ENCODE measurements around the gene USP49.
A peak's percentile ranks its signal among the peaks of the same experiment; 100 is the strongest.

USP49 gene

GRCh38 chr6:41801380-41801779, 93.8 kb downstream of the USP49 start:
- no peak overlapping the region for H3K4me3 ChIP-seq (ENCODE audit: low read depth, low read length)
- H3K27ac ChIP-seq (ENCODE audit: extremely low read depth, low read depth, low read length) = no peak overlapping the region
- H3K9me3 ChIP-seq (ENCODE audit: control insufficient read depth, insufficient read depth, low read depth, low read length) = no peaks in the 10 kb centered on the region
- H3K4me1 ChIP-seq (ENCODE audit: control insufficient read depth, insufficient read depth, low read length) = no peaks in the 10 kb centered on the region
- ChIA-PET POLR2A (interaction anchor here (0.6 to 2.2 kb wide), 3 partner anchors 10 to 119 kb away, joined by 3 to 9 read pairs (median 4); partner anchors contain the start of genes BYSL and MED20), CTCF (interaction anchor here (0.6 to 5.2 kb wide), 21 partner anchors 9 to 295 kb away, joined by 3 to 51 read pairs (median 5); partner anchors contain the start of genes BYSL, CCND3, MED20 and TOMM6)
- H3K36me3 ChIP-seq (ENCODE audit: control insufficient read depth in 2 of 2, insufficient read depth in 1 of 2, low read length in 2 of 2) = peaks cover 9 to 48% of the 10 kb centered on the region in 2 experiments; a peak in 2 of 3 replicates
- no peak for TF ChIP-seq ZNF48 (tag by site-specific recombination; IDR thresholded peaks at IDR 0.05)
- no peak for TF ChIP-seq ZNF629 (tag by site-specific recombination; IDR thresholded peaks at IDR 0.05)
- TF ChIP-seq ZNF544 (tag by site-specific recombination; IDR thresholded peaks at IDR 0.05) = no peak
- no peak for TF ChIP-seq MEIS1 (CRISPR knock-in tag; IDR thresholded peaks at IDR 0.05; ENCODE audit: borderline replicate concordance)
- TF ChIP-seq ZNF843 (tag by site-specific recombination; IDR thresholded peaks at IDR 0.05) = no peak
- TF ChIP-seq ZNF2 (tag by site-specific recombination; IDR thresholded peaks at IDR 0.05) = no peak
- no peak for TF ChIP-seq GLI2 (tag by site-specific recombination; IDR thresholded peaks at IDR 0.05; ENCODE audit: borderline replicate concordance, low read depth)

GRCh38 chr6:41799559-41799911, 95.6 kb downstream of the USP49 start:
- Histone ChIP-seq H3K27ac (ENCODE audit: extremely low read depth, low read depth, low read length) (no peak overlapping the region), H3K4me3 (ENCODE audit: low read depth, low read length) (no peak overlapping the region), H3K9me3 (ENCODE audit: control insufficient read depth, insufficient read depth, low read depth, low read length) (no peaks in the 10 kb centered on the region), H3K4me1 (ENCODE audit: control insufficient read depth, insufficient read depth, low read length) (no peaks in the 10 kb centered on the region), H3K36me3 (ENCODE audit: control insufficient read depth in 2 of 2, insufficient read depth in 1 of 2, low read length in 2 of 2) (peaks cover 9 to 53% of the 10 kb centered on the region in 2 experiments; a peak in 2 of 3 replicates)
- ChIA-PET POLR2A (interaction anchor here (0.6 kb wide), 1 partner anchor 230 kb away, joined by 7 read pairs; no protein-coding TSS in a partner anchor), CTCF (interaction anchor here (0.8 to 5.2 kb wide), 4 partner anchors 12 to 244 kb away, joined by 3 to 51 read pairs (median 35); partner anchors contain the start of genes BYSL, MED20 and TOMM6)
- TF ChIP-seq ZNF10 (tag by site-specific recombination; IDR thresholded peaks at IDR 0.05) = no peak

GRCh38 chr6:41798901-41799558, 96.1 kb downstream of the USP49 start:
- ChIA-PET POLR2A (no interaction called here), CTCF (interaction anchor here (0.5 to 5.2 kb wide), 6 partner anchors 12 to 245 kb away, joined by 3 to 51 read pairs (median 14); partner anchors contain the start of genes BYSL, MED20 and TOMM6)
- Histone ChIP-seq H3K36me3 (ENCODE audit: control insufficient read depth in 2 of 2, insufficient read depth in 1 of 2, low read length in 2 of 2) (peaks cover 9 to 54% of the 10 kb centered on the region in 2 experiments; a peak in 2 of 3 replicates), H3K27ac (ENCODE audit: extremely low read depth, low read depth, low read length) (no peak overlapping the region), H3K4me3 (ENCODE audit: low read depth, low read length) (no peak overlapping the region), H3K4me1 (ENCODE audit: control insufficient read depth, insufficient read depth, low read length) (no peaks in the 10 kb centered on the region), H3K9me3 (ENCODE audit: control insufficient read depth, insufficient read depth, low read depth, low read length) (no peaks in the 10 kb centered on the region)
- TF ChIP-seq ZNF121 (tag by site-specific recombination; IDR thresholded peaks at IDR 0.05) = 0 out of 2 replicates have a peak, but pooled peaks have one; percentile 39
- no peak for TF ChIP-seq ZNF302 (tag by site-specific recombination; IDR thresholded peaks at IDR 0.05; ENCODE audit: low read depth)
- TF ChIP-seq ZBTB11 (tag by site-specific recombination; conservative IDR thresholded peaks at IDR 0.05; ENCODE audit: low read depth) = peak; percentile 71
- no peak for TF ChIP-seq ZNF132 (tag by site-specific recombination; IDR thresholded peaks at IDR 0.05; ENCODE audit: borderline replicate concordance)
- no peak for TF ChIP-seq ZNF776 (tag by site-specific recombination; IDR thresholded peaks at IDR 0.05; ENCODE audit: borderline replicate concordance)
- TF ChIP-seq ZNF830 (tag by site-specific recombination; IDR thresholded peaks at IDR 0.05; ENCODE audit: low read depth) = no peak
- peak; percentile 61; the same call in 1 of the 2 replicates for TF ChIP-seq ZNF138 (tag by site-specific recombination; IDR thresholded peaks at IDR 0.05; ENCODE audit: borderline replicate concordance)
- no peak for TF ChIP-seq ZNF37A (tag by site-specific recombination; IDR thresholded peaks at IDR 0.05)
- TF ChIP-seq ZNF529 (tag by site-specific recombination; IDR thresholded peaks at IDR 0.05; ENCODE audit: insufficient replicate concordance) = peak; percentile 24
- TF ChIP-seq ZNF404 (tag by site-specific recombination; IDR thresholded peaks at IDR 0.05) = 0 out of 2 replicates have a peak, but pooled peaks have one; percentile 58
- TF ChIP-seq REPIN1 (tag by site-specific recombination; IDR thresholded peaks at IDR 0.05; ENCODE audit: low read depth) = no peak
- TF ChIP-seq ZNF248 (tag by site-specific recombination; IDR thresholded peaks at IDR 0.05) = no peak
- TF ChIP-seq ZNF398 (tag by site-specific recombination; IDR thresholded peaks at IDR 0.05) = no peak
- TF ChIP-seq ZNF354C (tag by site-specific recombination; IDR thresholded peaks at IDR 0.05; ENCODE audit: borderline replicate concordance, low read depth) = 0 out of 2 replicates have a peak, but pooled peaks have one; percentile 39
- peak; percentile 95 for TF ChIP-seq ZNF394 (tag by site-specific recombination; IDR thresholded peaks at IDR 0.05; ENCODE audit: borderline replicate concordance)
- TF ChIP-seq ZNF791 (tag by site-specific recombination; IDR thresholded peaks at IDR 0.05) = 0 out of 2 replicates have a peak, but pooled peaks have one; percentile 34
- no peak for TF ChIP-seq SP7 (tag by site-specific recombination; IDR thresholded peaks at IDR 0.05)
- peak; percentile 51; the same call in 1 of the 2 replicates for TF ChIP-seq ZBTB21 (tag by site-specific recombination; IDR thresholded peaks at IDR 0.05)

Data from HEK293 (cell line).